ENCODE data around the gene EFCAB8.

- TF ChIP-seq CTCF (IDR thresholded peaks at IDR 0.05; ENCODE audit: borderline replicate concordance, extremely low read depth, low read length, poor library complexity, severe bottlenecking): no peak
- no peak for TF ChIP-seq EZH2 (IDR thresholded peaks at IDR 0.05; ENCODE audit: borderline replicate concordance, low read depth, low read length, severe bottlenecking)
Observed at GRCh38 chr20:32846852-32847251, 11.9 kb upstream of the EFCAB8 start.

All from DND-41 (cell line).